Transverse colon (tissue), 4 donors: ENCODE data around the gene TMEM59.

Source experiments
- POLR2A ChIP-seq: fragments of 450-650 bp; IDR thresholded peaks from one replicate; pipeline ENCODE4 v1.6.1; 2016; ENCODE audit warnings: antibody characterized with exemption, mild to moderate bottlenecking, moderate library complexity
- POLR2AphosphoS5 ChIP-seq, 3 donors: sonication (generic); formaldehyde crosslinking; IDR thresholded peaks; one replicate each; pipeline ENCODE4 v1.6.1; 2016; ENCODE audit warnings: antibody characterized with exemption in 3 of 3
- TF ChIP-seq, protein P1 (sequence below), 5 experiments: fragments of 200-600 bp in 3 of 5; fragments of 450-650 bp in 2 of 5; sonication (generic) in 3 of 5; IDR thresholded peaks; 1 replicate in 2 of 5; 2 replicates in 3 of 5; pipeline ENCODE4 v1.5.1; 2016 to 2017; ENCODE audit warnings: antibody characterized with exemption in 5 of 5, inconsistent platforms in 3 of 5, mild to moderate bottlenecking in 2 of 5, moderate library complexity in 1 of 5

DNA sequence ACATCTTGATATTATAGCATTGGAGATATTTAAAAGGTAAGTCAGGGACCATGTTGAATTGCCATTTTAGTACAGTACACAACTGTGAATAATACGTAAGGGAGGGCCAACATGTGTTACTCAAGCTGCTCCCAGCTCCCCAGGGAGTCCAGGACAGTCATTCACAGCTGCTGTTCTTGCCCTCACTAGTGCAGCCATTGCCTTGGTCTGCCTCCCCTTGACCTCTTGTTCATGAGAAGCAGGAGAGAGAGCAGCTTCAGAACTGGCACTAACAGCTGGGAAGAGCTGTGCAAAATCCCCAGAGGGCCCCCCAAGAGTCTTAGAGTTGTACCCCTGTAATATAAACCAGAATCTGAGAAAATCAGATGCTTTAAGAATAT is 16.8 kb upstream of the TMEM59 start:
- no peak for TF ChIP-seq POLR2AphosphoS5 (IDR thresholded peaks at IDR 0.05)
- TF ChIP-seq, protein P1, sequence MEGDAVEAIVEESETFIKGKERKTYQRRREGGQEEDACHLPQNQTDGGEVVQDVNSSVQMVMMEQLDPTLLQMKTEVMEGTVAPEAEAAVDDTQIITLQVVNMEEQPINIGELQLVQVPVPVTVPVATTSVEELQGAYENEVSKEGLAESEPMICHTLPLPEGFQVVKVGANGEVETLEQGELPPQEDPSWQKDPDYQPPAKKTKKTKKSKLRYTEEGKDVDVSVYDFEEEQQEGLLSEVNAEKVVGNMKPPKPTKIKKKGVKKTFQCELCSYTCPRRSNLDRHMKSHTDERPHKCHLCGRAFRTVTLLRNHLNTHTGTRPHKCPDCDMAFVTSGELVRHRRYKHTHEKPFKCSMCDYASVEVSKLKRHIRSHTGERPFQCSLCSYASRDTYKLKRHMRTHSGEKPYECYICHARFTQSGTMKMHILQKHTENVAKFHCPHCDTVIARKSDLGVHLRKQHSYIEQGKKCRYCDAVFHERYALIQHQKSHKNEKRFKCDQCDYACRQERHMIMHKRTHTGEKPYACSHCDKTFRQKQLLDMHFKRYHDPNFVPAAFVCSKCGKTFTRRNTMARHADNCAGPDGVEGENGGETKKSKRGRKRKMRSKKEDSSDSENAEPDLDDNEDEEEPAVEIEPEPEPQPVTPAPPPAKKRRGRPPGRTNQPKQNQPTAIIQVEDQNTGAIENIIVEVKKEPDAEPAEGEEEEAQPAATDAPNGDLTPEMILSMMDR (IDR thresholded peaks at IDR 0.05) = no peak
- TF ChIP-seq POLR2A = no peak
